ENCODE data around the gene ZBTB20. TPM values are rescaled to one million over a fixed set of nuclear protein-coding genes. Genes with fewer than 3 reads are reported as not detected.

ZBTB20 gene
- total RNA-seq, 6 experiments from 2014 or later, result 8.0 to 14.1 (median 10.4) TPM

DNA sequence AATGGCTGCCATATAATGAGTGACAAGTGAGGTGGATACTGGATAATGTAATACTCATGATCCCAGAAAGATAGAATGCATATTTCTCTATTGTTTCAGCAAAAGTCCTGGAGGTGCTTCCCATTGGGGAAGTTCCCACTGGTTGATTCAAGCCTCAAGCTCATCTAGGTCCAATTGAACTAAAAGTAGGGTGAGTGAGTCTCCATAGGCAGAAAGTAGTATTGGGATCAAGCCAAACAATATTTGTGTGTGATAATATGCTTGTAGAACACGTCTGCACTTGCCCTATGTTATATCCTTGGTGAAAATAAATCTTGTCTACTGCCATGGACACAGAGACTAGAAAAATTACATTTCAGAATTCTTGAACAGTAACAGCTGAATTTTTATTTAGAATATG, 14.8 kb upstream of the ZBTB20 start:
- Mint-ChIP-seq H3K4me3 (no peak overlapping the region), H3K9me3 (no peaks in the 10 kb centered on the region), H3K27ac (no peak overlapping the region), H3K4me1 (ENCODE audit: low read depth) (peaks cover 9% of the 10 kb centered on the region; the same call in 1 of the 2 replicates), H3K27me3 (ENCODE audit: insufficient read depth) (peaks cover 4% of the 10 kb centered on the region), H3K36me3 (ENCODE audit: low read depth) (no peaks in the 10 kb centered on the region)
- no peak for DNase-seq
- TF ChIP-seq, protein P1, sequence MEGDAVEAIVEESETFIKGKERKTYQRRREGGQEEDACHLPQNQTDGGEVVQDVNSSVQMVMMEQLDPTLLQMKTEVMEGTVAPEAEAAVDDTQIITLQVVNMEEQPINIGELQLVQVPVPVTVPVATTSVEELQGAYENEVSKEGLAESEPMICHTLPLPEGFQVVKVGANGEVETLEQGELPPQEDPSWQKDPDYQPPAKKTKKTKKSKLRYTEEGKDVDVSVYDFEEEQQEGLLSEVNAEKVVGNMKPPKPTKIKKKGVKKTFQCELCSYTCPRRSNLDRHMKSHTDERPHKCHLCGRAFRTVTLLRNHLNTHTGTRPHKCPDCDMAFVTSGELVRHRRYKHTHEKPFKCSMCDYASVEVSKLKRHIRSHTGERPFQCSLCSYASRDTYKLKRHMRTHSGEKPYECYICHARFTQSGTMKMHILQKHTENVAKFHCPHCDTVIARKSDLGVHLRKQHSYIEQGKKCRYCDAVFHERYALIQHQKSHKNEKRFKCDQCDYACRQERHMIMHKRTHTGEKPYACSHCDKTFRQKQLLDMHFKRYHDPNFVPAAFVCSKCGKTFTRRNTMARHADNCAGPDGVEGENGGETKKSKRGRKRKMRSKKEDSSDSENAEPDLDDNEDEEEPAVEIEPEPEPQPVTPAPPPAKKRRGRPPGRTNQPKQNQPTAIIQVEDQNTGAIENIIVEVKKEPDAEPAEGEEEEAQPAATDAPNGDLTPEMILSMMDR (IDR thresholded peaks at IDR 0.05), result no peak

DNA sequence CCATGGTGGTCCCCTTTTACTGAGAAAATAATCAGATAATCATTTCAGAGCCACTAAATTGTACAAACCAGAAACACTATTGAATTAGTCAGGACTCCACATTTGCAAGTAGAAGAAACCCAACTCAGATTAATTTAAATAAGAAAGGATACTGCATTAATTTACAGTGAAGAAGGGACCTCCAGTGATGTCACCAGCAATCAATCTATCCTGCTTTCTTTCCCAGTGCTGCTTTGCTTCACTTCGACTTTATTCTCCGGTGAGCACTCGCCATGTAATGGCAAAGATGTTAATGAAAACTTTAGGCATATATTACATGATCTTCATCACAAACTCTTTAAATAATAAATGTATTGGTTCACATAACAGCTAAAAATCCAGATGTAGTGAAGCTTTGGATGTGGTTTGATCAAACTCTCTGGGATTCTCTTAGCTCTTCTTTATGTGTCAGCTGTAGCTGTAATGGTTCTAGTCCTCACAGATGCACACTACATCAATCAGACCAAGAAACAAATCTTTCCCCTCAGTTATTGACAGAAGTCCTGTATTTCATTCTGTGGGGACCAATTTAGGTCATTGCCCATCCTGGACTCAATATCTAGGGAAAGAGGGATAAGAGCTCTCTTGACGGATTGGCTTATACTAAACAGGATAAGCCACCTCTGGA, 14.2 kb upstream of the ZBTB20 start:
- H3K36me3 Mint-ChIP-seq (ENCODE audit: low read depth), result no peaks in the 10 kb centered on the region
- peaks cover 6% of the 10 kb centered on the region for H3K27me3 Mint-ChIP-seq (ENCODE audit: insufficient read depth)
- H3K4me3 Mint-ChIP-seq, result no peak overlapping the region
- no peaks in the 10 kb centered on the region for H3K9me3 Mint-ChIP-seq
- DNase-seq, result no peak
- H3K4me1 Mint-ChIP-seq (ENCODE audit: low read depth), result peaks cover 9% of the 10 kb centered on the region; the same call in 1 of the 2 replicates
- TF ChIP-seq, protein P1 (IDR thresholded peaks at IDR 0.05), result no peak
- H3K27ac Mint-ChIP-seq, result no peak overlapping the region

DNA sequence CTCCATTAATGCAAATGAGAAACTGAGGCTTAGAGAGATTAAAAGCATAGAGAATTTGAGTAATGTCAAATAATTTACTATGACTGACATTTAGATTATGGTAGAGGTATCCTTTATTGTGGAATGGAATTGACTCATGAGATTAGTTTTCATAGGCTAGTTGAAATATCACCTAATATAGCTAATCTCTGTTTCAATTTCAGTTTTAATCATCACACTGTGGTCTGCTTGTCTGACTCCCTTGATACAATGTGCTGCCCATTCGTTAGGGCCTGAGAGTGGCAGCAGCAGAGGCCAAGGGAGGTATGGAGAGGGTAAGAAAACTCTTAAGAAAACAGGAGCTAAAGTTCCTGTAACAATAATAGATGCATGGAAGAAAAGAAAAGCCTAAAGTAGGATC, 13.2 kb upstream of the ZBTB20 start:
- H3K4me3 Mint-ChIP-seq, result no peak overlapping the region
- no peak overlapping the region for H3K27ac Mint-ChIP-seq
- H3K9me3 Mint-ChIP-seq, result no peaks in the 10 kb centered on the region
- H3K27me3 Mint-ChIP-seq (ENCODE audit: insufficient read depth), result peaks cover 6% of the 10 kb centered on the region
- H3K4me1 Mint-ChIP-seq (ENCODE audit: low read depth), result peaks cover 2% of the 10 kb centered on the region; the same call in 1 of the 2 replicates
- H3K36me3 Mint-ChIP-seq (ENCODE audit: low read depth), result no peaks in the 10 kb centered on the region
- TF ChIP-seq, protein P1 (IDR thresholded peaks at IDR 0.05), result no peak
- no peak for DNase-seq

DNA sequence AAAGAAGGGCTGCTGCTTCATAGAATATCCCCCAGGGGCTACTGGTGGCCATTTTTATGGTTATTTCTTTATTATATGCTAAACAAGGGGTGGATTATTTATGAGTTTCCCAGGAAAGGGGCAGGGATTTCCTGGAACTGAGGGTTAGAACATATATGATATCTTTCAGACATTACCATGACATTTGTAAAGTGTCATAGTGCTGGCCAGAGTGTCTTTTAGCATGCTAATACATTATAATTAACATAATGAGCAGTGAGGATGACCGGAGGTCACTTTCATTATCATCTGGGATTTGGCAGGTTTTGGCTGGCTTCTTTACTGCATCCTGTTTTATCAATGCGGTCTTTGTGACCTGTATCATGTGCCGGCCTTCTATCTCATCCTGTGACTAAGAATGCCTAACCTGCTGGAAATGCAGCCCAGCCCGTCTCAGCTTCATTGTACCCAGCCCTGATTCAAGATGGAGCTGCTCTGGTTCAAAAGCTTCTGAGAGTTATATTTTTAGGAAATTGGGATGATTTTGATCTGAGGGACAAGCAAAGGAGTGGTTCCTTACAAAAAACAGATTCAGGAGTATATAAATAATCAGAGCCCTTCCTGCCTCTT, 9.1 kb upstream of the ZBTB20 start:
- TF ChIP-seq, protein P1 (IDR thresholded peaks at IDR 0.05), result no peak
- Mint-ChIP-seq H3K4me3 (no peak overlapping the region), H3K27ac (no peak overlapping the region), H3K36me3 (ENCODE audit: low read depth) (no peaks in the 10 kb centered on the region), H3K27me3 (ENCODE audit: insufficient read depth) (peaks cover 6% of the 10 kb centered on the region), H3K4me1 (ENCODE audit: low read depth) (no peaks in the 10 kb centered on the region), H3K9me3 (no peaks in the 10 kb centered on the region)
- DNase-seq, result no peak

DNA sequence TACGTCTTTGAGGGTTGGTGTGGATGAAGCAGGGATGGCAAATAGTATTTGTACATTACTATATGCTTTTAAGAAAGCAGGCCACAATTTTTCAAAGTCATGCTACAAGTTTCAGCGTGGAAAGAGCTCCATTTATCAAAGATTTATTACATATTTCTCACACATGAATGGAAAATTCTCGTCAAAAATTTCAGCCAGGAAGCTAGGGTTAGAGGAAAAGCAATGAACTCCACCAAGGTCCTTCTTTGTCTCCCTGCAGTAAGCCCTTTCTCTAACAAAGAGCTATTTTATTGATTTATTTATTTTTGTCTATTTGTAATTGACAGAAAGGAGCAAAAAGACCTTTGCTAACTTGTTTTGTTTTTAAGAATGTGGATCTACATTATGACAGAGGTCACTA, 7.5 kb upstream of the ZBTB20 start:
- no peaks in the 10 kb centered on the region for H3K4me1 Mint-ChIP-seq (ENCODE audit: low read depth)
- TF ChIP-seq, protein P1 (IDR thresholded peaks at IDR 0.05), result no peak
- H3K4me3 Mint-ChIP-seq, result no peak overlapping the region
- no peak for DNase-seq
- peaks cover 4% of the 10 kb centered on the region for H3K27me3 Mint-ChIP-seq (ENCODE audit: insufficient read depth)
- no peak overlapping the region for H3K27ac Mint-ChIP-seq
- no peaks in the 10 kb centered on the region for H3K36me3 Mint-ChIP-seq (ENCODE audit: low read depth)
- H3K9me3 Mint-ChIP-seq, result no peaks in the 10 kb centered on the region

Data from HFFc6 (cell line).